Measurements from ENCODE around the gene MGAT2.
"Not testable (repeated sequence)": the region's sequence is repeated elsewhere in the genome, so short reads cannot be mapped to it uniquely, and the experiment has no call there.

MGAT2 gene

DNA sequence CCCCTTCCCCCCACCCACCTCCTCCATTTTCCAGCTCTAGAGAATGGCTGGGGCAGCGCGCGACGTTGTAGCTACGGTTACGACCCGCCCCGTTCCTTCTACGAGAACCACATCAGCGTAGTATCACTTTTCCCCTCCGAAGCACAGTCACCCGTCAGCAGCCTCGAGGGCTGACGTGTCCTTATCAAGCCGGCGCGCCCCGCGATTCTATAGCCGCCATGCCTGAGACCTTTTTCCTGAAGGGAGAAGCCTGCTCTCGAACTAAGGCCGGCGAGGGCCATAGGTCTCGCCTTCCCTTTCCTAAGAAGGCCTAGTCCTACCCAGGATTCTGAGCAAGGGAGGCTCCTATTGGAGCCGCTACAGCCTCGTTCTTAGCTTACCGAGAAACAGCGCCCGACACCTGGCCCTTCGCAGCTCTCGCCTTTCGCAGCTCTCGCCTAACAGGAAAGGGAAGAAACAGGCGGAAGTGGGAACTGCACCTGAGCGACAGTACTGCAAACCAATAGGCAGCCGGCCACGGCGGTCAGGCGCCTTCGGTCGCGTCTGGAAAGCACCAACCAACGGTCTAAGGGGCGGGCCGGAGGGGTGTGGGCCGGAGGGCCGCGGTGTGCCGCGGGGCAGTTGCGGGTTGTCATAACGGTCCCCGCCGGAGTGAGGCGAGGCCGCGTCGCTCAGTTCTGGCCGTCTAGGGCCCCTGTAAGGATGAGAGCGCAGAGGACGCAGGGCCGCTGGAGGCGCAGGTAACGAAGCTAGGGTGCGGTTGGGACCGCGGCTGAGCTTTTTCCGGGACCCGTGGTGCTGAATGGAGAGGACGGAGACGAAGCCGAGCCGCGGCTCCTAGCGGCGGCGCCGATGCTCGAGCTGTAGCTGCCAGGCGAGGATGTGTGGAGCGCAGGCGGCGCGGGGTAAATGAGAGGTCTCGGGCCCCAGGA is at the start of gene MGAT2, which contains the start of gene RPL36AL:
Gene MGAT2, plus strand, starts transcription at position 618 of the 932 bp plus-strand sequence. CDS start 470 bp downstream, outside the sequence.
Gene RPL36AL, minus strand, starts transcription at position 445 of the 932 bp plus-strand sequence. CDS start 1,522 bp downstream, outside the sequence.
- DNase-seq (ENCODE audit: low read depth): peak; percentile 85

DNA sequence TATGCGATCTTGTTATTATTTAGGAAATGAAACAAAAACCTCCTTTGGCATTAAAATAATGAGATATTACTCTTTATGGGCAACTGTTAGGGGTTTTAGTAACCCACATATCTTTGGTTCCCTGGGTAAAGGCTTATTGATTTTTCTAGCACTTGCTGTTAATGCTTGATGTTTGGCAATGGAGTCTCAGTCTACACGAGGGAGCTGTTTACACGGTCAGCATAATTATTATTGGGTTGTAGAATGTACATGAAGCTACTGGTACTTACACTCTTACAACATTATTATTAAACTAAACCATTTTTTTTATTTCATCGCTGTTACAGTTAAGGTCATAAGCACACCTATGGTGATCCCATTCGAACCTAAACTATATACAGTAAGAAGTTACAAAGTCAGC is 46.6 kb upstream of the MGAT2 start:
- DNase-seq (ENCODE audit: low read depth): no peak

DNA sequence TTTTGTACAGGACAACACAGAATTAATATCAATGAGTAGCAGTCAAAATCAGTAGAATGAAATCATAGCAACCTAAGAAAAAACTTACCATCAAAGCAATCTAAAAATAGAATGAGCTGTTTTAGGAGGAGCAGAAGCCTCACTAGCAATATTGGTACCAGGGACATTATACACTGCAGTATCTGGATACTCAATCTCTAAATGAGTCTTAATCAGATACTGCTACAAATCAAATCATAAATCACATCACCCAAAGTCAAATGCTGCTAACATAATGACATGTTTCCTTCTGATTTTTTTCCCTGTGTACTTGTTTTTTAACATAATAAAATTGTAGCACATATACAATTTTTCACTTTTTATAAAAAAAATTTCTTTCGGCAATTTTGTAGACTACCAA is 42.5 kb upstream of the MGAT2 start:
- no peak for DNase-seq (ENCODE audit: low read depth)

DNA sequence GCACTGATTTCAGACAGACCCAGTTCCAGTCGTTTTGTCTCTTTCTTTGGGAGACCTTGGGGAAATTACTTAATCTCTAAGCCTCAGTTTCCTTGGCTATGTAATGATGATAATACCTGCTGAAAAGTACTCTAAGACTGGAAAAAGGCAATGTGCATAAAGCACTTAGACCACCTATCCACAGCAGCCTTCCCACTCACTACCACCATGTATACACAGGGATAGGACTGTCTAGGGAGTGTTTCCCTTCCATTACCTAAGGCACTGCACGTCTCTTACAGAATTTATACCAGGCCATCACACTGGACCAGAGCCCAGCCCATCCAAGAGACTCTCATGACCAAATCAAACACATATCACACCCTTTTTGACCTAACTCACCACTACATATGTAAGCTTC is 40.8 kb upstream of the MGAT2 start:
- no peak for DNase-seq (ENCODE audit: low read depth)

DNA sequence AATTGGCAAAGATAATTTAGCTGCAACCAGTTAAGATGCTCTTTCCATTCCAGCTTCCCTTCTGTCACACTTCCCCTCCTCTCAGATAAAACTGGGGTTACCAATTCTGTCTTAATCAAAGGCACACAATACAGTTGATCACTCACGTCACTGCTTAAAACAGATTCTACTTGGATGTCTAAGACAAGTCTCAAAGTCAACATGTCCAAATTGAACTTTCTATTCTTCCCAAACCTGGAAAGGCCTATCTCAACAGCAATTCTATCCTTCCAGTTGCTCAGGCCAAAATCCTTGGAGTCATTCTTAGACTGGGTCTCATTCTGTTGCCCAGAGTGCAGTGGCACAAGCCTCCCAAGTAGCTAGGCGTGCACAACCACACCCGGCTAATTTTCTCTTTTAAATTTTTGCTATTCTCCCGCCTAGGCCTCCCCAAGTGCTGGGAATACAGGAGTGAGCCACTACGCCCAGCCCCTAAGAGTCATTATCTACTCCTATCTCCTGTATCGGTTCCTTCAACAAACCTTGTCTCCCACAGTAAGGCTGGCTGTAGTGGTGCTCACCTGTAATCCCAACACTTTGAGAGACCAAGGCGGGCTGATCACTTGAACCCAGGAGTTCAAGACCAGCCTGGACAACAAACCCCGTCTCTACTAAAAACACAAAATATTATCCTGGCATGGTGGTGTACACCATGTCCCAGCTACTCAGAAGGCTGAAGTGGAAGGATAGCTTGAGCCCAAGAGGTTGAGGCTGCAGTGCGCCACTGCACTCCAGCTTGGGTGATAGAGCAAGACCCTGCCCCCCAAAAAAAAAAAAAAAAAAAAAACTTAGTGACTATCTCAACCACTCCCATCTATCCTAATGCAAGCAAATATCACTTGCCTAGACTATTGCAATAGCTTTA is 39.1 kb upstream of the MGAT2 start:
- DNase-seq (ENCODE audit: low read depth): no peak

DNA sequence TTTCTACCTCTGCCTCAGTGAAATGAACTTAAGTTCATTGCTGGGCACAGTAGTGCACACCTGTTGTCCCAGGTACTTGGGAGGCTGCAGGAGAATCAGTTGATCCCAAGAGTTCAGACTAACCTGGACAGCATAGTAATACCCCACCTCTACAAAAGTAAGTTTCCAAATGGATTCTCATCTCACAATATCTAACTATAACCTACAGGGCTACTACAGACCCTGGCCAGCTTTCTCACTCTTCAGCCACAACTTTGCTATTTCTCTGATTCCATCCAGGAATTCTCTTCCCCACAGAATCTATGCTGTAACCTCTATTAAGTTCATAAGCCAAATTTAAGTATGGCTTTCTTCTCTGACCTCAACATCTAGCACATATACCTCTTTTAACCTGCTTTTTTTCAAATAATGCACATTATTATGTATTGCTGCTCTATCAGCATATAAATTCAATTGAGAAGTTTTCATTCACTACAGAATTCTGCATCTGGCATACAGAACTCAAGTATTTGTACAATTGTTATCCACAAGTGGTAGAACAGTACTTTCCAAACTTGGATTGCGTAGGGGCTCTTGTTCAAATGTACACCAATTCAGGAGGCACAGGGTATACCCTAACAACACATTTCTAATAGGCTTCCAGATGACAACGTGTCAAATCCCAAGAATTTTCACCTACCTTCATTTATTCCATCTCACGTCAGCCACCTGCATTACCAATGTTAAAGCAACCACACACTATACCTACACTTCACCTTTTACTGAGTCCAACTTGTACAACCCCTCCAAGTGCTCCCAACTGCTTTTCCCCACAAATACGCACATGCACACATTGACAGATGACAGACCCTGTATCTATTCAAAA is 38.3 kb upstream of the MGAT2 start:
- no peak for DNase-seq (ENCODE audit: low read depth)

DNA sequence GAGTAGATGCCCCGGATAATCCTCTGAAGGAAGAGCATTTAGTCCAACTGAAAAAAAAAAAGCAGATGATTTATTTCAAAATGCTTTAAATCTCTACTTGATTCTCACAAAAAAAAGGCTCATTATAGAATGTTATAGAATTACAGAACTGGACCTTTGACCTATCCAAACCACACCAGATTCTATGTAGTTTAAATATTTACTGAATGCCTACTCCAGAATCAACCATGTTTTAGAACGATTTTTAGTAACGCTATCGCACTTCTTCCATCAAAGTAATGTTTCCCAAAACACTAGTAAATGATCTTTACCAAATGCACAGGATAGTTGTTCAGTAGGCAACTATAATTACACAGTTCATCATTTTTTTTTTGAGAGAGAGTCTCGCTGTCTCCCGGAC is 37.0 kb upstream of the MGAT2 start:
- no peak for DNase-seq (ENCODE audit: low read depth)

DNA sequence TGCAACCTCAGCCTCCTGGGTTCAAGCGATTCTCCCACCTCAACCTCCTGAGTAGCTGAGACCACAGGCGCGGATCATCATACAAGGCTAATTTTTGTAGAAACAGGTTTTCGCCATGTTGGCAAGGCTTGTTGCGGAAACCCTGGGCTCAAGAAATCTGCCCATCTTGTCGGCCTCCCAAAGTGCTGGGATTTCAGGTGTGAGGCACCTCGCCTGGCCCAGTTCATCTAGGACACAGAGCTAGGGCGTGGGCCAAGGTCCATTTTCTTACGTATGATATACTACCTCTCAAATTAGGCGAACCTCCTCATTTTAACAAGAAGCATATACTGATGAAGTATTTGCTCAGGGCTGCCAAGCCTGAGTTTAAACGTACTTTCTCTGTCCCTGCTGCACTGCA is 36.5 kb upstream of the MGAT2 start:
- DNase-seq (ENCODE audit: low read depth): no peak

DNA sequence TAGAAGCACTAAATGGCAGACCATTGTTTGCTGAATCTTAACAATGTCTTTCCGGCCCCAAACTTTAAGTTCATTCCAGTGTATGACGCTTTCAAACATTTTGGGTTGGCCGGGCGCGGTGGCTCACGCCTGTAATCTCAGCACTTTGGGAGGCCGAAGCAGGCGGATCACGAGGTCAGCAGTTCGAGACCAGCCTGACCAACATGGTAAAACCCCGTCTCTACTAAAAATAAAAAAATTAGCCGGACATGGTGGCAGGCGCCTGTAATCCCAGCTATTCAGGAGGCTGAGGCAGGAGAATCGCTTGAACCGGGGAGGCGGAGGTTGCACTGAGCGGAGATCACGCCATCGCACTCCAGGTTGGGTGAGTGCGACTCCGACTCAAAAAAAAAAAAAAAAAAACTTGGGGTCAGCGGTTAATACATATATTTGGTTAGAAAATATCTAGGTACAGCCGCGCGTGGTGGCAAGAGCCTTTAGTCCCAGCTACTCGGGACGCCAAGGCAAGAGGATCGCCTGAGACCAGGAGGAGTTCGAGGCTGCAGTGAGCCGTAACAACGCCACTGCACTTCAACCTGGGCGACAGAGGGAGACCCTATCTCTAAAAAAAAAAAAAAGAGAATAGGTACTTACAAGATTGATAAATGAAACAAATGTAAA is 35.5 kb upstream of the MGAT2 start:
- not testable (repeated sequence) for DNase-seq (ENCODE audit: low read depth)

DNA sequence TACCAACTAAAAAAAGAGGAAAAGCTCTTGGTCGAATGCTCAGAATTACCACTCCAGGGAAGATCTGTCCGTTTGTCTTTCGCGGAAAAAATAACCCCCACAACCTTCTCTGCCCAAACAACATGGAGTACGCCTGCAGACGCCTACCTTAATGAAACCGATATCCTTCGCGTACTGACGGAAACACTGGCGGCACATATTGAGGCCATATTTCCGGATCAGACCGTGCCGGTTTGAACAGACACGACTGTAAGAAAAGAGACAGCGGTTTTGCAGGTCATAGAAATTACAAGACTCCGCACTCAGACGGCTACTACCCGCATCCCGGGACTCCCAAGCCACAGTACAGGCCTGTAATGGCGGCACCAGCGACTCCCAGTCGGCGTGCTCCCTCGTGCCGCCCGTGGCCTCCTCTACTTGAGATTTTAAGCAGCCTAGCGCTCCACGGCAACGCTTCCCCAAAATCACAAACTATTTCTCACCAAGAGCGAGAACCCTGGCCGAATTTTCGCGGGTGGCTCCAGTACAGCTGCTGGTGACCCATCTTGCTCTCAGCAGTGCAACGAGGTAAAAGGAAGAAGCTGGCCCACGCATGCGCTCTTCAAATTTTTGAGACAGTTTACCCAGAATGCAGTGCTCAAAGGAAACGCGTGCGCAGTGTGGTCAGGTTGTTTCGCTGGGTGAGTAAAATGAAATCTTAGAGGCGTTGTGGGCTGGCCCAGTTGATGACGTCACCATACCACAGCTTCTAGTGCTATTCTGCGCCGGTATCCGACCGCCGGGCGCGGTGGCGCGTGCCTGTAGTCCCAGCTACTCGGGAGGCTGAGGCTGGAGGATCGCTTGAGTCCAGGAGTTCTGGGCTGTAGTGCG is 34.6 kb upstream of the MGAT2 start, which contains the start of gene RPS29:
Gene RPS29, minus strand, starts transcription at position 578 of the 870 bp plus-strand sequence. Its CDS starts 34 bp downstream, at position 544.
- DNase-seq (ENCODE audit: low read depth): peak; percentile 97

DNA sequence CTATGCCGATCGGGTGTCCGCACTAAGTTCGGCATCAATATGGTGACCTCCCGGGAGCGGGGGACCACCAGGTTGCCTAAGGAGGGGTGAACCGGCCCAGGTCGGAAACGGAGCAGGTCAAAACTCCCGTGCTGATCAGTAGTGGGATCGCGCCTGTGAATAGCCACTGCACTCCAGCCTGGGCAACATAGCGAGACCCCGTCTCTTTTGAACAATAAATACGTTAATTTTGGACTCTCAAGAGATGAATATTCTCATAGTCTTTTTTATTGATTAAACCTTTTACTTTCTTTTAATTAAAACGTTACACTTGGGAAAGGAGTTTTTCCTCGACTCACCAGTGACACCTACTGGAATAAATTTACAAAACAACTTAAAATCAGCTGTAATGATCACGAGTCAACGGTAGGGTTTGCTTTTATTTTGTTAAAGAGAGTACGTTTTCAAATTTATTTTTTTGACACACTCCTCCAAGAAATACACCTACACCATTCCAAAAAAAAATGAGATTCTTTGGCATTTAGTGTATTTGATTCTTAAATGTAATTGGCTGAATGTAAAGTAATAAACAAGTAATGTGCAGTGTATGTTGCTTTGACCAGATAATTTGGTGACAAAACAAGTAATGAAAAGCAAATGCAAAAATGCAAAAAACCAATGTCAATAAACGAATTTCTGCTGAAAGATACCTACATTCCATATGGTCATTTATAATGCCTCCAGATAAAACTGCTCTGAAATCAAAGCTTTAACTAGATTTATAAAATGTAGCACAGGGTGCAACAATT is 33.7 kb upstream of the MGAT2 start:
- DNase-seq (ENCODE audit: low read depth): no peak

DNA sequence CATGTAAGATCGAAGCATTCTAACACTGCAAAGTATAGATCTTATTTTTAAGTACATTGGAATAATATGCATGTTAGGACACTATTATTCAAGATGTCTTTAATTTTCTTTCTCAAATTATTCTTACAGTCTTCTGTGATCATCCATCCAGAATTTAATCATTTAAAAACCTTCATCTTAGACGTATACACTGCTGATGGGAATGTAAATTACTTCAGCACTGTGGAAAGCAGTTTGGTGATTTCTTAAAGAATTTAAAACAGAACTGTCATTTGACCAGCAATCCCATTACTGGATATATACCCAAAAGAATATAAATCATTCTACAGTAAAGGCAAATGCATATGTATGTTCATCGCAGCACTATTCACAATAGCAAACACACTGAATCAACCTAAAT is 31.2 kb upstream of the MGAT2 start:
- no peak for DNase-seq (ENCODE audit: low read depth)

DNA sequence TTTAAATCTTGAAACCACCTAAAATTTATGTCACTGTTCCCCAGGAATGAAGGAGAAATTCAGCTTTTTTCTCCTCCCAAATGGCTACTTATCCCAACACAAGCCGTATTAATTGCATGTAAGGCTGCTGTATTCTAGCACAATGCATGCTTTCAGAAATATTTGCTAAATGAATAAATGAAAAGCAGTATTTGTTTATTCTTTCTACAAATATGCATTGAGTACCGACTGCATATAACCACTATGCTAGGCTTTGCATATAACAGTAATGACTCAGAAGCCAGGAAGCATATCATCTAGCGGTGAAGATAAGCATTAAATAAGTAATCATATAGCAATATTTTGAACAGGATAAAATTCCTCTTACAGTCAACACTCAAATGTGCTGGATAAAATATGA is 27.6 kb upstream of the MGAT2 start:
- DNase-seq (ENCODE audit: low read depth): no peak

DNA sequence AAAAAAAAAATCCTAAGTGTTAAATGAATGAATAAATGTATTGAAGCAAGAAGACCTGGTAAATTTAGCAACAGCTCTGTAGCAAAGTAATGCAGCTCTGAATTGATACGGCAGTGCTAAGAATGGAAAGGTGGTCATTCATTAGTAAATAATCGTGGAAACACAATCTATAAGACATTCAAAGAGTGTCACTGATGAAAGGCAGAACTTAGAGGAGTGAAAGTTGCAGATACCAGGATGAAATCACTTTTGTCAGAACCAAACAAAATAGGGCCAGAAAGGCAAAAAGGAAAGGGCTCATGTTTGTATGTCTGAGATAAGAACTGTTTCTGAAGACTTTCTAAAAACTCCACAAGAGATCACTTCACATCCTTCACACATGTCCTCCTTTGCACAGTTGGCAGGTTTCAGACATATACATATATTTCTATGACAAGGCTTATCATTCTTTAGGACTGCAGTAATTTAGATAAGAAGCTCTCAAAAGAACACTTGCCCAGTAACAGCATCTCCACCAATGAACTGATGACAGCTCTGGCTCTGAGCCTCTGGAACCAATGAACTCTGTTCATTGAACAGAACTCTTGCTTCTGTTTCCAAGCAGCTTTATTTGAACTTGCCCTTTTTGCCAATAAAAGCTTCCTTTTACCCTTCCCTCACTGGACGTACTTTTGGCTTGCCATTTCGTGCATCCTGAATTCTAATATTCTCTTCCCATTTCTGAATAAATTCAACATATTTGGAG is 26.1 kb upstream of the MGAT2 start:
- DNase-seq (ENCODE audit: low read depth): no peak

DNA sequence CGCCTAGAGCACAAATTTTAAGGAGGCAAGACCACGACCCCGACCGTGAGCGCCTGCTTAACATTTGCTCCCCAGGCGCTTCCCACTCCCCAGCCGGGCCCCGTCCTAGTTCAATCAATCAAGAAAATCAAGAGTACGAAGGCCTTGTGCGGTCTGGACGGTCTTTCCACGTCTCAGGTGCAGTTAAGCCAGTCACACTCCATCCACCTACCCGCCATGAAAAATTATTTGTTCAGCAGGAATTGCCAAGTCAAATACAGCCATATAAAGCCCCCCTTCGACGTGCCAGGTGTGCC is 22.5 kb upstream of the MGAT2 start:
- DNase-seq (ENCODE audit: low read depth): no peak

DNA sequence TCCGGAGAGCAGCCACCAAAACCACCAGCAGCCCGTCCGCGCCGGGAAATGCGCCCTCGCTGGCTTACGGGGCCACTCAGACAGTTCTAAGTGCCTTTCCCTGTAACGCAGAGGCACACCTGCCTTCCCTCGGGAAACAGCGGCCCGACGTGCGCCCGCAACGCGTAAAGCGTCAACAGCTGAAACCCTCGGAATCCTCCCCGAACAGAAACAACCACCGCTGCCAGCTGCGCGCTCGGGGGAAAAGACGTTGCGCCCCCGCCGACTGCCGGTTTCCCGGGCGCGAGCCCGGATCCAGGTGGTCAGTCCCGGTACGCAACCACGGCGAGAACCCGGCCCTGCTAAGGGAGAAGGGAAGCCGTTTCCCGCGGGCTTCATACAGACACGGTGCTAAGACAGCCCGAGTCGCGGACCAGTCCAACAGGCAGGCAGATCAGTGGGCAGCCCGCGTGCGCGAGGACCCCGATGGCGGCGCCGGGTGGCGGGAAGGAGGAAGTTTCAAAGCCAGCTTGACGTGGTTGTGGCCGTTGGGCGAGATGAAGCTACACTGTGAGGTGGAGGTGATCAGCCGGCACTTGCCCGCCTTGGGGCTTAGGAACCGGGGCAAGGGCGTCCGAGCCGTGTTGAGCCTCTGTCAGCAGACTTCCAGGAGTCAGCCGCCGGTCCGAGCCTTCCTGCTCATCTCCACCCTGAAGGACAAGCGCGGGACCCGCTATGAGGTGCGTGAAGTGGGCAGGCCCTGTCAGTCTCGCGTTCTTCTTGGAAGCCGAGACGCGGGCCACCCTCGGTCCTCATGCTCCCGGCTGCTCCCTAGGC is 21.9 kb upstream of the MGAT2 start, which contains the start of gene LRR1:
Gene LRR1, plus strand, starts transcription at position 456 of the 816 bp plus-strand sequence. Its CDS starts 81 bp downstream, at position 537.
- peak; percentile 74 for DNase-seq (ENCODE audit: low read depth)

DNA sequence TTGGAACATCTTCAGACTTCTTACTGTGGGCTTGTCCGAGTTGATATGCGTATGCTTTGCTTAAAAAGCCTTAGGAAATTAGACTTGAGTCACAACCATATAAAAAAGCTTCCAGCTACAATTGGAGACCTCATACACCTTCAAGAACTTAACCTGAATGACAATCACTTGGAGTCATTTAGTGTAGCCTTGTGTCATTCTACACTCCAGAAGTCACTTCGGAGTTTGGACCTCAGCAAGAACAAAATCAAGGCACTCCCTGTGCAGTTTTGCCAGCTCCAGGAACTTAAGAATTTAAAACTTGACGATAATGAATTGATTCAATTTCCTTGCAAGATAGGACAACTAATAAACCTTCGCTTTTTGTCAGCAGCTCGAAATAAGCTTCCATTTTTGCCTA is 13.0 kb upstream of the MGAT2 start:
- DNase-seq (ENCODE audit: low read depth): no peak

DNA sequence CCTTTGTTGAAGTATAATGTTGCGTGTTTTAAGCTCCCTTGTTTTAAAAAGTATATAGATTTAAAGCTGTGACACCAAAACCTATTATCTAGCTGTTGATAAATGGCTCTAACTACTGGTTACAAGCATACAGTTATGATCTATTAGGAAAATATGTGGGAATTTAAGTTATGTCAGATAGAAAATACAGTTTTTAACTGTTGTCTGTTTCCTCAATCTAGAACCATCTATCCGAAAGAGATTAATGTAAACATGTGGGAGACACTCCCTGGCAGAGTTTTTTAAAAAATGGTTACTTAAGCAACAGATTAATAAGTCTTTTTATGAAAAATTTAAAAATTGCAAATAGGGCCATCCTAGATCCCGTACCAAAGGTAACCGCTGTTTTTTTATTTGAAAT is 8.3 kb upstream of the MGAT2 start:
- no peak for DNase-seq (ENCODE audit: low read depth)

Measured in stimulated activated CD8-positive, alpha-beta memory T cell treated with anti-CD3 and anti-CD28 coated beads, Interleukin-7, amount 100 ng/mL, for 24 hours (primary cell).